ENCODE measurements around the gene NUFIP1. TPM values are rescaled to one million over a fixed set of nuclear protein-coding genes. Genes with fewer than 3 reads are reported as not detected.

Gene NUFIP1
- total and polyA plus RNA-seq, 2 of the 8 experiments (the other 6 are each of a cell fraction or from before 2014, with no cell fraction given), result 4.6 to 16.6 TPM

DNA sequence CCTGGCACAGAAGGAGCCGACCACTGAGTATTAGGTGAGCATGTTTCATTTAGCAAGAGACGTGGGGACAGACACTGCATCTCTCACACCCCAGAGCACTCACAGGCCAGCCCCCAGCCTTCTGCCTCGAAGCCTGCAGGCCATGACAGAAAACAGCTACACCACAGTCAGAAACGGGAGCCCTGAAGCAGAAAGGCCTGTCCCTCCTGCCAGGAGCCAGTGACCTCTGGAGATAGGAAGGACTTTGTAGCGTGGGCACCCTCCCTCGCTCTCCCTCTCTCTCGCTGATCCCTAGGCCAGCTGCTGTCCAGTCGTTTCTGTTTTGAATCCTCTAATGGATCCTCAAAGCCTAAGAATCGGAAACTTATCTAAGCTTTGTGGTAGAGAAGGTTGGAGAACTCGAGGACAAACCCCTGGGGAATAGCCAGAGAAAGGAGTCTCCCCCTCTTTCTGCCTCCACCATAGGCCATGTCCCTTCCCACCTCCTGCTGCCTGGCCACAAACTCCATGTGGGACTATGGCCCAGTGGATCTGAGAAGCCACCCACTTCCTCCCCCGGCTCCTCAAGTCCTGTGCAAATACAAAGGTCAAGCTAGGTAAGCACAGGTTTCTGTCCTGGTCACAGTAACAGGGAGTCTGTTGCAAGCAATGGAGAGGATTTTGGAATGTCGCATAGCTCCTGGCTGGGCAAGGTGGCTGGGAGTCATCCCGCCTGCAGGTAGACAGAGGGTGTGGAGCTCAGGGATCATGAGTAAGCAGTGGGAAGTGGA, 95.1 kb downstream of the NUFIP1 start:
- Histone ChIP-seq H3K18ac (ENCODE audit: extremely low read depth, low read length) (no peak overlapping the region), H4K91ac (replicated peaks; ENCODE audit: insufficient read length, low read length) (no peak overlapping the region), H3K27me3 (replicated peaks in 1 of 4; ENCODE audit: control insufficient read depth in 3 of 4, extremely low read depth in 1 of 4, insufficient read depth in 3 of 4, low read length in 3 of 4) (no peaks in the 10 kb centered on the region), H3K23me2 (ENCODE audit: low read depth, low read length) (no peaks in the 10 kb centered on the region), H4K20me1 (replicated peaks in 1 of 2; ENCODE audit: control insufficient read depth in 1 of 2, insufficient read depth in 2 of 2, low read length in 2 of 2) (no peaks in the 10 kb centered on the region), H3K79me1 (ENCODE audit: low read depth, low read length) (no peaks in the 10 kb centered on the region), H2BK12ac (ENCODE audit: low read depth, low read length) (no peak overlapping the region), H2AFZ (ENCODE audit: low read length) (peak overlapping the region; percentile 91; the same call in 1 of the 2 replicates), H3K27ac (ENCODE audit: low read depth, low read length) (no peak overlapping the region), H4K5ac (ENCODE audit: insufficient read length, low read depth, low read length) (no peak overlapping the region), H2BK5ac (ENCODE audit: low read depth, low read length) (no peak overlapping the region), H2BK20ac (ENCODE audit: low read length) (no peak overlapping the region), H3K9me3 (ENCODE audit: insufficient read depth in 2 of 2, low read depth in 1 of 2, low read length in 1 of 2) (no peaks in the 10 kb centered on the region), H4K8ac (ENCODE audit: extremely low read depth, insufficient read depth, low read length) (no peak overlapping the region), H3K79me2 (ENCODE audit: control insufficient read depth in 1 of 2, insufficient read depth in 2 of 2, low read length in 2 of 2) (no peaks in the 10 kb centered on the region), H3K4me1 (replicated peaks in 1 of 4; ENCODE audit: control insufficient read depth in 3 of 4, insufficient read depth in 4 of 4, low read length in 3 of 4) (no peaks in the 10 kb centered on the region), H2BK120ac (replicated peaks; ENCODE audit: low read depth, low read length) (no peak overlapping the region), H3K4me2 (ENCODE audit: insufficient read depth in 1 of 2, low read depth in 2 of 2, low read length in 2 of 2) (no peak overlapping the region), H3K14ac (ENCODE audit: insufficient read length) (no peak overlapping the region), H3K9ac (replicated peaks in 1 of 4; ENCODE audit: extremely low read depth in 1 of 4, low read depth in 3 of 4, low read length in 3 of 4) (no peak overlapping the region), H2AK5ac (ENCODE audit: low read depth, low read length) (no peak overlapping the region), H2BK15ac (ENCODE audit: low read length) (no peak overlapping the region), H3K4ac (replicated peaks; ENCODE audit: insufficient read length, low read depth, low read length) (no peak overlapping the region), H3K4me3 (ENCODE audit: extremely low read depth in 1 of 4, insufficient read depth in 2 of 4, low read depth in 3 of 4, low read length in 4 of 4) (no peak overlapping the region), H3K36me3 (ENCODE audit: control insufficient read depth in 2 of 4, insufficient read depth in 4 of 4, low read length in 3 of 4) (no peaks in the 10 kb centered on the region), H3K56ac (replicated peaks; ENCODE audit: insufficient read length, low read depth, low read length) (no peak overlapping the region), H3K23ac (ENCODE audit: insufficient read length) (no peak overlapping the region)
- CTCF ChIA-PET (ENCODE audit: partially characterized antibody), result interaction anchor here (0.7 to 4.9 kb wide), 7 partner anchors 13 to 985 kb away, joined by 3 to 27 read pairs (median 4); no protein-coding TSS in a partner anchor
- DNase-seq (ENCODE audit: low read depth in 1 of 2, low spot score in 2 of 2), result no peak
- POLR2A ChIA-PET (ENCODE audit: partially characterized antibody), result interaction anchor here (0.6 to 1.0 kb wide), 2 partner anchors 41 to 304 kb away, joined by 3 read pairs; no protein-coding TSS in a partner anchor
- 84% methylated on average over 13 of the region's 13 CpGs; no CpG with 5 or more reads in 1 of the 2 experiments for WGBS, 2 experiments (ENCODE audit: extremely low coverage in 1 of 2, insufficient coverage in 1 of 2, insufficient read length in 1 of 2, insufficient replicate concordance in 2 of 2, low coverage in 1 of 2, low lambda C conversion rate in 2 of 2, missing lambda C conversion rate in 1 of 2)
- no peak for FAIRE-seq
- TF ChIP-seq YY1 (IDR thresholded peaks at IDR 0.05; ENCODE audit: low read depth, low read length) (no peak), MAFK (IDR thresholded peaks at IDR 0.05; ENCODE audit: low read depth, low read length) (no peak), SP1 (IDR thresholded peaks at IDR 0.05; ENCODE audit: low read depth, low read length) (no peak), SRF (IDR thresholded peaks at IDR 0.05; ENCODE audit: low read depth, low read length) (no peak), ASH2L (IDR thresholded peaks at IDR 0.05; ENCODE audit: low read length) (no peak), JUND (IDR thresholded peaks at IDR 0.05; ENCODE audit: low read length) (no peak)
- TF ChIP-seq, protein P1, sequence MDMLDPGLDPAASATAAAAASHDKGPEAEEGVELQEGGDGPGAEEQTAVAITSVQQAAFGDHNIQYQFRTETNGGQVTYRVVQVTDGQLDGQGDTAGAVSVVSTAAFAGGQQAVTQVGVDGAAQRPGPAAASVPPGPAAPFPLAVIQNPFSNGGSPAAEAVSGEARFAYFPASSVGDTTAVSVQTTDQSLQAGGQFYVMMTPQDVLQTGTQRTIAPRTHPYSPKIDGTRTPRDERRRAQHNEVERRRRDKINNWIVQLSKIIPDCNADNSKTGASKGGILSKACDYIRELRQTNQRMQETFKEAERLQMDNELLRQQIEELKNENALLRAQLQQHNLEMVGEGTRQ (IDR thresholded peaks at IDR 0.05; ENCODE audit: low read length), result no peak
